Stromal cell of bone marrow (primary cell): ENCODE measurements around the gene CALHM3.

Source experiments
- DNase-seq: peaks from one replicate; pipeline ENCODE4 v3.0.0-alpha.2; 2012; ENCODE audit warnings: low read depth

CALHM3 gene

DNA sequence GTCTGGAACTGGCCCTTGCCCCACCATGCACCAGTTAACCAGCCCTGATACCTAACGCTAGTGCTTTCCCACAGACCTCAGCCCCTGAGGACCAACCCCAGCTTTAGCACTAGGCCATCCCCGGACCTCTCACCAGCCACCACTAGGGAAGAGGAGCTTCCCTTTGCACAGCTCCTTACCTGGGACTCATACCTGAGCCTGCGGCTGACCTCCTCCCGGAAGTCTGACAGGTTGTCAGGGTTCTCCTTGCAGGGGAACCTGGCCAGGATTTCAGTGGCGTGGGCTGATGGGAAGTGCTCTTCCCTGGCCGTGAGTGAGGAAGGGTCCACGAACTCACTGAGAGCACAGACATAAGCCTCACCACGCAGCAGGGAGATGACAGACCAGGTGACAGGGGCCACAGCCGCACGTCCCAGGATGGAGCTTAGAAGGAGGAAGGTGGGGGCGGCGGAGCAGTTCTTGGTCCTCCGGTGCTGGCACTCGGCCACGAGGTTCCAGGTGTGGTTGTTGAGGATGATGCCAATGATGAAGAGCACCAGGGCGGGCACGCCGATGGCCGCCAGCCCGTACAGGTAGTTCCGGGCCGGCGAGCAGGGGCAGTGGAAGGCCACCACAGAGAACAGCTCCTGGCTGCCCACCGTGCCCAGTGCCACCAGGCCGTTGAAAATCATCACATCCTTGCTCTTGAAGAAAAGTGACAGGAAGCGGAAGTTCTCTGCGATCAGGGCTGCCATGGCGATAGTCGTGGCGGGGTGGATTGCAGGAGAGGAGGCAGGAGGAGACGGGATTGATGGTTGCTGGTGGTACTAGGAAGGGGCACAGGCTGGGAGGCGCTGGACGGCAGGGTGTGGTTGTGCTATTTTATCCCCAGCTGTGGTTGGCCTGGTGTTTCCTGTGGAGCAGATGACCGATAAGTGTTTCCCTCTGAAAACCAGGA lies 29.6 kb downstream of the CALHM3 start:
- DNase-seq = no peak

DNA sequence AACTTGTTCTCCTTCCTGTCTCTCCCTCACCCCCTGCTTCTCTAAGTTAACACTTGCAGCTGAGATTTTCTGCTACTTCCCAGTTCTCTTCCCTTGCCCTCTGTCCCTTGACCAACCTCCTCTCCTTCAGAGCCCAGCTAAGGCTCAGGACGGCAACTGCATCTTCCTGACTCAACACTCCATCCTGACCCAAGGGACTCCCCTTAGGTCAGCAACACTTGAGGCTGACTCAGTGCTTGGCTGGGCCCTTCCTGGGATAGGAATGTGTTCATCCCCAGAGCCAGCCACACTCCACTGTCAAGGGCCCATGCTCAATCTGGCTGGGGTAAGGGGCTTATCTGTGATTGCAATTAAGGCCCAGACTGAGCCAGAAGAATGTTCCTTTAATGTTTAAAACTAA lies 30.3 kb downstream of the CALHM3 start:
- DNase-seq = peak; percentile 96

DNA sequence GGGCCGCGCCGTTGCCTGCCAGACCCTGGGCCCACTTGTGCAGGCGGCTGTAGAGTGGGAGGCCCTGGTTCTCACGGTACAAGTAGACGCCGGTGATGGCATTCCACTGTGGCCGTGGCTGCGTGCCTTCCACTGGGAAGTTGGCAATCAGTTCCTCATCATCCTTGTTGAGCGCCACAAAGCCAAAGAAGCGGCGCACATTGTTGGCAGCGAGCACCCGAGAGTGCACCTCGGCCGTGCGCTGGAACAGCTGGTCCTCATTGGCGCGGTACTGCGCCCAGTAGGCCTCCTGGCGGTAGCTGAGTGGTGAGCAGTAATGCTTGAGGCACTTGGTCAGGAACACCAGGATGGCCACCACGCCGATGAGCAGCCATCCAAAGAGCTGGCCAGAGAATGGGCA lies 31.9 kb downstream of the CALHM3 start:
- DNase-seq = no peak

DNA sequence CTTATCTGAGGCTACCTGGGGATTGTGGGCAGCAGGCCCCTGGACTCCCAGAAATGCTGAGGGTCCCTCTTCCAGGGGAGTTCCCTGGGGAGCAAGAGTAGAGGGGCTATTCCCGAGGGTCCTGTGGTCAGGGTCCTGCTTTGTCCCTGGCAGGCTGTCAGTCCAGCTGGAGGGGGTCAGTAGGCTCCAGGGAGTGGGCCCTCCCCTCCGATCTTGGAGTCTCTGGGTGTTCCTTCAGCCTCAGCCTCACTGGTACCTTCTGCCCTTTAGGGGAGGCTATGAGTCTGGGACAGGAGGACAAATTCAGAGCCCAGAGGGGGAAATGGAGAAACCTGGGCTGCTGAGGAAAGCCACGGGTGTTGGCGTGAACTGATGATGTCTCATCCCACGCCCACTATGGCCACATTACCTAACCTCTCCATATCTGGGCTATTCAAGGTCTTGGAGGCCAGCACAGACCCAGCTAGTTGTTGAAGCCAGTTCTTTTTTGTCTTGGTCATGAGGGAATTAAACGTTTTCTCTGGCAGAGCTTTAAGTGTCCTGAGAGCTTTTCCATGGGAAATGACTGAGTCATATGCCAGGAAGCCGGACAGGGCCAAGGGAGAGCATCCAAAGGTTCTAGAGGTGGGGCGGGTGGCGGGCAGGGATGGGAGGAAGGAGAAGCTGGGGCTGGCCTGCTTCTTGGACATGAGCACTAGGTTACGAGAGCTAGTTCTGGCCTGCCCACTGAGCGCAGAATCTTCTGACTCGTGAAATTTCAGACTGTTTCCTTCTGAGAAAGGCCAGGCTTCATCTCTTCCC lies 33.1 kb downstream of the CALHM3 start:
- DNase-seq = peak; percentile 93

DNA sequence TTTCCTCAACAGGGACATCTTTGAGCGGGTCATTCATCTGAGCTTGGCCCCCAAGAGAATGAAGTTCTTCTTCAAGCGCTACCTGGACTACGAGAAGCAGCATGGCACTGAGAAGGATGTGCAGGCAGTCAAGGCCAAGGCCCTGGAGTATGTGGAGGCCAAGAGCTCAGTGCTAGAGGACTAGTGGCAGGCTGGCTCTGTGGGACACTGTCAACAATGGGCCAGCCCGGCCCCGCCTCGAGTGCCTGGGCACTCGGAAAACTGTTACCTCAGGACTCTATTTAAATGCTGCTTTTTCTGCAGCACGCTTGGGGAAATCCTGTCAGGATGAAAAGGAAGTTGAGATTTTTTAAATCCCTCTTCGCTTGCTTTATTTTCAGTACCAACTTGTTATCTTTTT lies 33.7 kb downstream of the CALHM3 start:
- no peak for DNase-seq

DNA sequence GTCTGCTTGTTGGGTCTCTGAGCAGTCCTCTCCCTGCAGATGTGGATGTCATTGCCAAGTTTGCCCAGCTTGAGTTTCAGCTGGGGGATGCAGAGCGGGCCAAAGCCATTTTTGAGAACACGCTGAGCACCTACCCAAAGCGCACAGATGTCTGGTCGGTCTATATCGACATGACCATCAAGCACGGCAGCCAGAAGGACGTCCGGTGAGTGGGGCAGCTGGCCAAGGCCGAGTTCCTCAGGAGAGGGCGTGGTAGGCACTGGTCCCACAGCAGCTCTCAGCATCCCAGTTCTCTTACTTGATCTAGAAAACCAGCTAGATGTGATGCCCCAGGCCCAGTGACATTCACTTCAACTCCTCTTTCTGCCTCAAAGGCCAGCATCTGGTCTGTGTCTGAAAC lies 34.6 kb downstream of the CALHM3 start:
- no peak for DNase-seq

DNA sequence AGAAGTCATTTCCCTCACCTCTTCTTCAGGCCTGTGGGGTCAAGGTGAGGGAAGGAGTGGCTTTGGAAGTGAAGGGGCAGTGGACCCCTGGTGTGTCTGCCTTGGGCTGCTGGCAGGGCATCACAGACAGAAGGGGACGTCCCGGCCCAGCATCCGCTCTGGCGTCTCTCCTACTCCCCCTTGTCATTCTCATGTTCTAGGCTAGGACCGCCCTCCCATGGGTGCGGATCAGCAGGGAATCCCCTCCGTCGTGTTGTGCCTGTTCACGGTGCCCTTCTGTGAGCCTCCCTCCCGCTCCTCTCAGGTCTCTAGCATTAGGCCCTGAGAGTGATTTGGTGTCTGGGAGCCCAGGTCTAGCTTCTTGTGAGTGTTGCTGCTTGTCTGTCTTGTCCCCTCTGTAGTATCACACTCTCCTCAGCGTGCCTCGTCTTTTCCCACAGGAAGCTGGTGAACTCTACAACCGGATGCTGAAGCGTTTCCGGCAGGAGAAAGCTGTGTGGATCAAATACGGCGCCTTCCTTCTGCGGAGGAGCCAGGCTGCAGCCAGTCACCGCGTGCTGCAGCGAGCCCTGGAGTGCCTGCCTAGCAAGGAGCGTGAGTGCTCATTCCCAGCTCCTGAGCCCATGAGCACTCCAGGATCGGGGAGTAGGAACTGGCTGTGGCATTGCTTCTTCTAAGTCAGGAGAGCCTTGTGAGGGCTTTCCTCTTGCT lies 35.4 kb downstream of the CALHM3 start:
- no peak for DNase-seq

DNA sequence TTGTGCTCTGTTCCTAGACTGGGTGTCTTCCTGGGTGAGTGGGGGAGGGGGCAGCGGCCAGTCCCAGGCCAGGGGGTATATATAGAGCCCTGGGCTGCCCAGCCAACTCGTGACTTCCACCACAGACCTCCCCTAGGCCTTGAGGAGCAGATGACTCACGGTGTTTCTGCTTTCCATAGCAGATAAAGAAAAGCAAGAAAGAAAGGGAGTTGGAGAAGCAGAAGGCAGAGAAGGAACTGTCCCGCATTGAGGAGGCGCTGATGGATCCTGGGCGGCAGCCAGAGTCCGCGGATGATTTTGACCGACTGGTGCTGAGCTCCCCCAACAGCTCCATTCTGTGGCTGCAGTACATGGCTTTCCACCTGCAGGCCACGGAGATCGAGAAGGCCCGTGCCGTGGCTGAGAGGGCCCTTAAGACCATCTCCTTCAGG lies 37.0 kb downstream of the CALHM3 start:
- DNase-seq = peak; percentile 61

DNA sequence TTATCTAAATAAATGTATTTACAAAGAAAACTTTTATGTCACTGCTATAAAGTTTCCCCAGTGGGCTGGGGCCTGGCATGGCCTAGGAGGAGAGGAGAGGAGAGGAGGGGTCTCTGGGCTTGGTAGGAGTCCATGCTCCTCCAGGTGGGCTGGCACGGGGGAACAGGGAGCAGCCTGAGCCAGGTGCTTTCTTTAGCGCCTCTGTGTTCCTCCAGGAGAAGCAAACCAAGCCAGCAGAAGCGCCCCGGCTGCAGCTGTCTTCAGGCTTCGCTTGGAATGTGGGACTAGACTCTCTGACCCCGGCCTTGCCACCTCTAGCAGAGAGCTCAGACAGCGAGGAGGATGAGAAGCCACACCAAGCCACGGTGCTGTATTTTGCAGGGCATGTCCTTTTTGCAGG lies 37.4 kb downstream of the CALHM3 start:
- DNase-seq = no peak

DNA sequence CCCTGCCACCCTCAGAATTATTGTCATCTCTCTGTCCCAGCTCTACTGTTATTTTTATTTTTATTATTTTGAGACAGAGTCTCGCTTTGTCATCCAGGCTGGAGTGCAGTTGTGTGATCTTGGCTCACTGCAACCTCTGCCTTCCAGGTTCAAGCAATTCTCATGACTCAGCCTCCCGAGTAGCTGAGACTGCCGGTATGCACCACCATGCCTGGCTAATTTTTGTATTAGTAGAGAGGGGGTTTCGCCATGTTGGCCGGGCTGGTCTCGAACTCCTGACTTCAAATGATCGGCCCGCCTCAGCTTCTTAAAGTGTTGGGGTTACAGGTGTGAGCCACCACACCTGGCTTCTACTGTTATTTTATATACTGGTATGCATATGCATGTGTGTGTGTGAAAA lies 37.8 kb downstream of the CALHM3 start:
- DNase-seq = no peak

DNA sequence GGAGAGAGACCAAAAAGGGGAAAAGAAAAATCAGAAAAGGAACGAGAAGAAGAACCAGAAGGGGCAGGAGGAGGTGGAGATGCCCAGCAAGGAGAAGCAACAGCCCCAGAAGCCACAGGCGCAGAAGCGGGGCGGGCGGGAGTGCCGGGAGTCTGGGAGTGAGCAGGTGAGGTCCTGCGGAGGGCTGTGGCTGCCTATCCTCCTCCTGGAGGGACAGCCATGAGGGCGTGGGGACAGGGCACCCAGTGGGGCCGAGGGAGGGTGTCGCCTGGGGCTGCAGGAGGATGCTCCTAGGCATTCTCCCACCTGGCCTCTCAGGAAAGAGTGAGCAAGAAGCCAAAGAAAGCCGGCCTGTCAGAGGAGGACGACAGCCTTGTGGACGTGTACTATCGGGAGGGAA lies 38.6 kb downstream of the CALHM3 start:
- DNase-seq = no peak

DNA sequence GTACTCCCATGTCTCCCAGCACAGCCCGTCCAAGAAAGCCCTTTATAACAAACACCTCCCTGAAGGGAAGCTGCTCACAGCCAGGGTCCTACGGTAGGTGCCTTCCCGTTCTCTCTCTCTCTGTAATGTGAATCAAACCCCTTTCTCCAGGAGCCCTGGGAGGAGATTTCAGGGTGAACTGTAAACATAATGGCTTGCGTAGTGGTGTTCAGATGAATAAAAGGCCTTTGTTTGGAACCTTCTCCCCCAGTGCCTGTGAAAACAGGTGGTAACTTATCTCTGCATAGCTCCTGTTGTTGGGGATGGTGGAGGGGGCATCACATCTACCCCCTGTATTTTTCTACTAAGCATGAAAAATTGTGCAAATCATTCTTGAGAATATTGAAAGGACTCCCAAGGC lies 39.3 kb downstream of the CALHM3 start:
- no peak for DNase-seq

DNA sequence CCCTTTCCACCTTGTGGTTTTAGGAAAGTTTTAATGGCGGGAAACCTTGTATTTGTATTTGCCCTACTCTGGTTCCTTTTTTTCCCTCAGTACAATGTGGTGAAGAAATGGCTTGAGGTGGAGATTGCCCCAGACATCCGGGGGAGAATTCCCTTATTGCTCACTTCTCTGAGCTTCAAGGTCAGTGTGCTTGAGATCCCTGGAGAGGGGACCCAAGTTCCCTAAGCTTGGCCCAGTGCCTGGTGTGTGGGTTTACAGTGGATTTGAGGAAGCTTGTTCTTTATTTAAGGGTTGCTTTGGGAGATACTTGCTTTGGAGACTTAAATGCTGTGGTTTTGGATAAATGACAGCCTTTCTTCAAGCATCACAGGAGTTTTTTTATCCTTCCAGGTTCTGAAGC lies 45.2 kb downstream of the CALHM3 start:
- peak; percentile 67 for DNase-seq

DNA sequence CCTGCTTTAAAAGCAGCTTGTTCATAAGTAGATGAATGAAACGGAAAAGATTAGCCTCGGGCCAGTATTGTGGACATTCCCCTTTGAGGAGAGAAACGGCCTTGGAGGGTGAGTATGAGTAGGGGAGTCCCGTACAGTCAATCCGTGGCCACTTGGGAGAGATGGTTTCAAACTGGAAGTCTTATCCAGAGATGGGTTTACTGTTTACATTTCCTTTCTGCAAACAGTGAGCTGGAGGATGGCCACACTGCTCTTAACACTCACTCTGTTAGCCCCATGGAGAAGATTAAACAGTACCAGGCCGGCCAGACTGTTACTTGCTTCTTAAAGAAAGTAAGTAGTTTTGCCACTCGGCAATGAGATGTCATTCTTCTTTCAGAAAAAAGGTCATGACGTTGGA lies 47.1 kb downstream of the CALHM3 start:
- no peak for DNase-seq

DNA sequence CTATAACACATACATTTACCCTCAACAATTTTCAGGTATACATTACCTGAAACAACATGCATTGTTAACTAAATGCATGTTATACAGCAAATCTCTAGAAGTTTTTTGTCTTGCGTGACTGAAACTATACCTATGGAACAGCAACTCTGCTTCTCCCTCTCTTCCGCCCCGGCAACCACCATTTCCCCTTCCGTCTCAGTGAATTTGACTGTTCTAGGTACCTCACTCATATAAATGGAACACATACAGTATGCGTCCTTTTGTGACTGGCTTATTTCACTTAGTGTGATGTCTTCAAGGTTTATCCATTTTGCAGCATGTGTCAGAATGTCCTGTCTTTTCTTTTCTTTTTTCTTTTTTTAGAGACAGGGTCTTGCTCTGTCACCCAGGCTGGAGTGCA lies 49.4 kb downstream of the CALHM3 start:
- no peak for DNase-seq

DNA sequence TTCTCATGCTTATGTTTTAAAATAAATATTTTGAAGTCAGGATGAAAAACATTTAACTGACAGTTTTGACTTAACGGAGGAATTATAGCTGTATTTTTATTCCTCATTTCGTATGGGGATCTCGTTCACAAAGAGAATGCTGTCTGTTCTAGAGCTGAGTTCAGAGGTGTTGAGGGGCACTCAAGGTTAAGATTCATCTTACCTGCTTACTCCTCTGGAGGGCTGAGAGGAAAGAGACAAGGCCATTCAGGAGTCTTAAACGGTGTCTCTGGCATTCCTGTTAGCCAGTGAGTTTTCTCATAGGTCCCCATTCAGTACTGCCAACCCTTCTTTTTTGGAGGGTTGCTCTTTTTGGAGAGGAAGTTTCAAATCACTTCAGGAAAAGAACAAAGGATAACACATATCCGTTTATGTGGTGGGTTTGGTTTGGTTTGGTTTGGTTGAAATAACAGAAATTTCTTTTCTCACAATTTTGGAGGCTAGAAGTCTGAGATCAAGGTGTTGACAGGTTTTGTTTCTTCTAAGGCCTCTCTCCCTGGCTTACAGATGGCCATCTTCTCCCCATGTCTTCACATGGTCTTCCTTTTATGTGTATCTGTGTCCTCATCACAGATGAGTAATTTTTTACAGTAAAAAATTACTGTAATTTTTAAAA lies 49.9 kb downstream of the CALHM3 start:
- no peak for DNase-seq

DNA sequence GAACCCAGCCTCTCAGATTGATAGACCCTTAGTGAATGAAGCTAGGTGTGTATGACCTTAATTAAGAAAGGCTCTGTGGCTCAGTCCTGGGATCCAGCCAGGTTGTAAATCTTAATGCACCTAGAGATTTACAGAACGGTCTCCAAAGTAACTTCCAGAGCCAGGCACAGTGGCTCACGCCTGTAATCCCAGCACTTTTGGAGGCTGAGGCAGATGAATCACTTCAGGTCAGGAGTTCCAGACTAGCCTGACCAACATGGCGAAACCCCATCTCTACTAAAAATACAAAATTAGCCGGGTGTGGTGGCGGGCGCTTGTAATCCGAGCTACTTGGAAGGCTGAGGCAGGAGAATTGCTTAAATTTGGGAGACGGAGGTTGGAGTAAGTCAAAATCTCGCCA lies 51.2 kb downstream of the CALHM3 start:
- DNase-seq = no peak

DNA sequence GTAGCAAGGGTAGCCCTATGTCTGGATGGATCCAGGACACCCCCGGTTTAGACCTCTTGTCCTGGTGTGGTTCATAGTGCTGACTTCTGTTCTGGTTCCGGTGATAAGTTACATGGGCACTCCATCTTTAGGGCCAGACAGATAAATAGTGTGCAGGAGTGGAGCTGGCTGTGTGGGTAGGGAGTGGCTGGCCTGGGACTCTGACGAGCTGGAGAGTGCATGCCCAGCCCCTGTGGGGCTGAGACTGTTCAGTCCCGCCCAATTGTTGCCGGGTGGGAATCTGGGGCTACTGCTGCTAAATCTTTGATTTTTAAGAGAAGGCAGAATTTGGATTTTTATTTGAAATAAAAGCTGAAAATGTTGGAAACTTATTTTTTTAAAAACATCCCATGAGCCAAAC lies 55.3 kb downstream of the CALHM3 start:
- DNase-seq = no peak
